Measurements from ENCODE around the gene KIAA0930.

KIAA0930 gene

GRCh38 chr22:45196308-45196707 is 44.4 kb downstream of the KIAA0930 start:
- no peaks in the 10 kb centered on the region for H3K27me3 ChIP-seq (ENCODE audit: insufficient read depth, low read length, poor library complexity)
- H4K20me1 ChIP-seq (ENCODE audit: insufficient read depth, low read length) = peaks cover 7% of the 10 kb centered on the region; the same call in 1 of the 2 replicates
- ATAC-seq (ENCODE audit: insufficient read depth, low read depth) (no peak), DNase-seq (no peak)
- no peak overlapping the region for H3K9ac ChIP-seq (ENCODE audit: low read depth, low read length)
- H3K27ac ChIP-seq (ENCODE audit: low read length) = no peak overlapping the region
- H3K4me1 ChIP-seq (ENCODE audit: insufficient read depth, low read length) = no peaks in the 10 kb centered on the region
- peaks cover 32% of the 10 kb centered on the region for H3K36me3 ChIP-seq (ENCODE audit: insufficient read depth, low read length)
- no peaks in the 10 kb centered on the region for H3K9me3 ChIP-seq (ENCODE audit: insufficient read depth, low read length, severe bottlenecking)
- no peak overlapping the region for H2AFZ ChIP-seq (ENCODE audit: low read depth, low read length)
- no peak overlapping the region for H3K4me2 ChIP-seq (ENCODE audit: insufficient read depth, low read length)
- no peak overlapping the region for H3K4me3 ChIP-seq (ENCODE audit: low read depth in 1 of 2, low read length in 2 of 2)
- no peaks in the 10 kb centered on the region for H3K79me2 ChIP-seq (ENCODE audit: insufficient read depth, low read length)
- TF ChIP-seq, protein P1, sequence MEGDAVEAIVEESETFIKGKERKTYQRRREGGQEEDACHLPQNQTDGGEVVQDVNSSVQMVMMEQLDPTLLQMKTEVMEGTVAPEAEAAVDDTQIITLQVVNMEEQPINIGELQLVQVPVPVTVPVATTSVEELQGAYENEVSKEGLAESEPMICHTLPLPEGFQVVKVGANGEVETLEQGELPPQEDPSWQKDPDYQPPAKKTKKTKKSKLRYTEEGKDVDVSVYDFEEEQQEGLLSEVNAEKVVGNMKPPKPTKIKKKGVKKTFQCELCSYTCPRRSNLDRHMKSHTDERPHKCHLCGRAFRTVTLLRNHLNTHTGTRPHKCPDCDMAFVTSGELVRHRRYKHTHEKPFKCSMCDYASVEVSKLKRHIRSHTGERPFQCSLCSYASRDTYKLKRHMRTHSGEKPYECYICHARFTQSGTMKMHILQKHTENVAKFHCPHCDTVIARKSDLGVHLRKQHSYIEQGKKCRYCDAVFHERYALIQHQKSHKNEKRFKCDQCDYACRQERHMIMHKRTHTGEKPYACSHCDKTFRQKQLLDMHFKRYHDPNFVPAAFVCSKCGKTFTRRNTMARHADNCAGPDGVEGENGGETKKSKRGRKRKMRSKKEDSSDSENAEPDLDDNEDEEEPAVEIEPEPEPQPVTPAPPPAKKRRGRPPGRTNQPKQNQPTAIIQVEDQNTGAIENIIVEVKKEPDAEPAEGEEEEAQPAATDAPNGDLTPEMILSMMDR (IDR thresholded peaks at IDR 0.05; ENCODE audit: borderline replicate concordance, extremely low read depth, low read length, poor library complexity, severe bottlenecking) = no peak
- TF ChIP-seq EZH2 (IDR thresholded peaks at IDR 0.05; ENCODE audit: borderline replicate concordance, low read depth, low read length, severe bottlenecking) = no peak

DNA sequence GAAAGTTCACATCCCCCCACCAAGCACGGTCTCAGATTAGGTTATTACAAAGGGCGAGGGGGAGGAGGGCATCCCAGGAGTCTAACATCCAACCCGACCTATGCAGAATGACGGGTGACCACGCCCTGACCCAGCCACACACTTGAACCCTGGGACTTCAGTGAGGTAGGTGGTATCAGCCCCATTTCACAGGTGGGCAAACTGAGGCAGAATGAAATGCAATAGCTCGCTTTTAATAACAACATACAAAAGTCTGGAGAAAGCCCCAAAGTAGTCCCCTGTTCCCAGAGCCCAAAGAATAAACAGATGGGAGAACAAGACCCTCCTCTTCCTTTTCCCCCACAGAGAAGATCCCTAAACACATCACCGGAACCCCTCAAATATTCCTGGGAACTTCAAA is 45.1 kb downstream of the KIAA0930 start:
- peaks cover 29% of the 10 kb centered on the region for H3K36me3 ChIP-seq (ENCODE audit: insufficient read depth, low read length)
- TF ChIP-seq, protein P1 (IDR thresholded peaks at IDR 0.05; ENCODE audit: borderline replicate concordance, extremely low read depth, low read length, poor library complexity, severe bottlenecking) = no peak
- no peak for TF ChIP-seq EZH2 (IDR thresholded peaks at IDR 0.05; ENCODE audit: borderline replicate concordance, low read depth, low read length, severe bottlenecking)
- no peak overlapping the region for H3K4me3 ChIP-seq (ENCODE audit: low read depth in 1 of 2, low read length in 2 of 2)
- no peak for DNase-seq
- no peak overlapping the region for H3K4me2 ChIP-seq (ENCODE audit: insufficient read depth, low read length)
- H3K27ac ChIP-seq (ENCODE audit: low read length) = no peak overlapping the region
- H3K4me1 ChIP-seq (ENCODE audit: insufficient read depth, low read length) = no peaks in the 10 kb centered on the region
- no peak overlapping the region for H2AFZ ChIP-seq (ENCODE audit: low read depth, low read length)
- ATAC-seq (ENCODE audit: insufficient read depth, low read depth) = no peak
- no peaks in the 10 kb centered on the region for H3K27me3 ChIP-seq (ENCODE audit: insufficient read depth, low read length, poor library complexity)
- H3K9me3 ChIP-seq (ENCODE audit: insufficient read depth, low read length, severe bottlenecking) = no peaks in the 10 kb centered on the region
- H3K9ac ChIP-seq (ENCODE audit: low read depth, low read length) = no peak overlapping the region
- peaks cover 10% of the 10 kb centered on the region; the same call in 1 of the 2 replicates for H4K20me1 ChIP-seq (ENCODE audit: insufficient read depth, low read length)
- no peaks in the 10 kb centered on the region for H3K79me2 ChIP-seq (ENCODE audit: insufficient read depth, low read length)

GRCh38 chr22:45194686-45195085 is 46.0 kb downstream of the KIAA0930 start:
- H3K9me3 ChIP-seq (ENCODE audit: insufficient read depth, low read length, severe bottlenecking) = no peaks in the 10 kb centered on the region
- H4K20me1 ChIP-seq (ENCODE audit: insufficient read depth, low read length) = peaks cover 6% of the 10 kb centered on the region; the same call in 1 of the 2 replicates
- peaks cover 21% of the 10 kb centered on the region for H3K36me3 ChIP-seq (ENCODE audit: insufficient read depth, low read length)
- no peaks in the 10 kb centered on the region for H3K79me2 ChIP-seq (ENCODE audit: insufficient read depth, low read length)
- H3K4me2 ChIP-seq (ENCODE audit: insufficient read depth, low read length) = no peak overlapping the region
- no peak overlapping the region for H3K27ac ChIP-seq (ENCODE audit: low read length)
- H3K9ac ChIP-seq (ENCODE audit: low read depth, low read length) = no peak overlapping the region
- ATAC-seq (ENCODE audit: insufficient read depth, low read depth) = no peak
- H3K4me1 ChIP-seq (ENCODE audit: insufficient read depth, low read length) = no peaks in the 10 kb centered on the region
- H3K4me3 ChIP-seq (ENCODE audit: low read depth in 1 of 2, low read length in 2 of 2) = no peak overlapping the region
- DNase-seq = no peak
- no peaks in the 10 kb centered on the region for H3K27me3 ChIP-seq (ENCODE audit: insufficient read depth, low read length, poor library complexity)
- no peak overlapping the region for H2AFZ ChIP-seq (ENCODE audit: low read depth, low read length)
- TF ChIP-seq, protein P1 (IDR thresholded peaks at IDR 0.05; ENCODE audit: borderline replicate concordance, extremely low read depth, low read length, poor library complexity, severe bottlenecking) = no peak
- no peak for TF ChIP-seq EZH2 (IDR thresholded peaks at IDR 0.05; ENCODE audit: borderline replicate concordance, low read depth, low read length, severe bottlenecking)

Data from DND-41 (cell line).